OCI-LY7 (cell line): ENCODE results near the gene OR51D1.

Source experiments
- EZH2phosphoT487 ChIP-seq: fragments of 200-600 bp; sonication (generic); IDR thresholded peaks from 2 replicates; pipeline ENCODE4 v1.6.1; 2018; ENCODE audit warnings: low read depth, borderline replicate concordance, mild to moderate bottlenecking, mixed run types, antibody characterized with exemption, low read length, moderate library complexity, mixed read lengths
- TF ChIP-seq, protein P1 (sequence below): fragments of 200-600 bp; sonication (generic); conservative IDR thresholded peaks from 2 replicates; pipeline ENCODE4 v1.5.1; 2014; ENCODE audit warnings: mild to moderate bottlenecking, antibody characterized with exemption, low read length, moderate library complexity, mixed read lengths

DNA sequence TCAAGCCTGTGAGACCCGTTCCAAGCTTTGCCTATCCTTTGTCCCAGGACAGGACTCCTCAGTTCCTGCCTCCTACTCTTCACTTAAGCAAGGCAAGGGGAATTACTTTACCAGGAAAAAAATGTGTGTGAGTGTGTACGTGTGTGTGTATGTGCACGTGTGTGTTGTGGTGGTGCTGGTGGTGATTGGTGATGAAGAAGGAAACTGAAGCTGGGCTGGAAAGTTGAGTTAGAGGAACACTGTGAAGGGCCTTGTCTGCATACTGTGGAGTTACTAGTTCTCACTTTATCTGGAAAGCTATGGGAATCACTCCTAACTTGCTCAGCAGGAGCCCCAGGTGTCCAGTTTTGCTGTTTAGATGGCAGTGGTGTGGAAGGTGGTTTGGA, 378 bp downstream of the OR51D1 start:
- TF ChIP-seq, protein P1, sequence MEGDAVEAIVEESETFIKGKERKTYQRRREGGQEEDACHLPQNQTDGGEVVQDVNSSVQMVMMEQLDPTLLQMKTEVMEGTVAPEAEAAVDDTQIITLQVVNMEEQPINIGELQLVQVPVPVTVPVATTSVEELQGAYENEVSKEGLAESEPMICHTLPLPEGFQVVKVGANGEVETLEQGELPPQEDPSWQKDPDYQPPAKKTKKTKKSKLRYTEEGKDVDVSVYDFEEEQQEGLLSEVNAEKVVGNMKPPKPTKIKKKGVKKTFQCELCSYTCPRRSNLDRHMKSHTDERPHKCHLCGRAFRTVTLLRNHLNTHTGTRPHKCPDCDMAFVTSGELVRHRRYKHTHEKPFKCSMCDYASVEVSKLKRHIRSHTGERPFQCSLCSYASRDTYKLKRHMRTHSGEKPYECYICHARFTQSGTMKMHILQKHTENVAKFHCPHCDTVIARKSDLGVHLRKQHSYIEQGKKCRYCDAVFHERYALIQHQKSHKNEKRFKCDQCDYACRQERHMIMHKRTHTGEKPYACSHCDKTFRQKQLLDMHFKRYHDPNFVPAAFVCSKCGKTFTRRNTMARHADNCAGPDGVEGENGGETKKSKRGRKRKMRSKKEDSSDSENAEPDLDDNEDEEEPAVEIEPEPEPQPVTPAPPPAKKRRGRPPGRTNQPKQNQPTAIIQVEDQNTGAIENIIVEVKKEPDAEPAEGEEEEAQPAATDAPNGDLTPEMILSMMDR, result no peak
- TF ChIP-seq EZH2phosphoT487, result no peak
